Spinal cord (tissue), 10 donors: ENCODE data around the gene TMPRSS7. TPM values are rescaled to one million over a fixed set of nuclear protein-coding genes. Genes with fewer than 3 reads are reported as not detected.
A peak's percentile ranks its signal among the peaks of the same experiment; 100 is the strongest.

Source experiments
- DNase-seq, 6 donors: peaks; one replicate each; pipeline versions ENCODE4 v3.0.0 to v3.0.0-alpha.2; 2013 to 2015; ENCODE audit warnings: low spot score in 6 of 6, low read depth in 4 of 6
- H3K27ac ChIP-seq: one replicate; pipeline ENCODE4 v1.5.1; 2013; ENCODE audit warnings: low read depth, low read length, control low read depth
- H3K27me3 ChIP-seq: one replicate; pipeline ENCODE4 v1.6.1; 2013; ENCODE audit warnings: low read length; ENCODE audit not compliant: control insufficient read depth, insufficient read depth
- H3K36me3 ChIP-seq: one replicate; pipeline ENCODE4 v1.6.1; 2013; ENCODE audit warnings: low read length; ENCODE audit not compliant: control insufficient read depth, insufficient read depth
- H3K4me1 ChIP-seq: one replicate; pipeline ENCODE4 v1.6.1; 2013; ENCODE audit warnings: low read length; ENCODE audit not compliant: control insufficient read depth, insufficient read depth
- H3K4me3 ChIP-seq: one replicate; pipeline ENCODE4 v1.5.1; 2013; ENCODE audit warnings: low read depth, low read length, control low read depth
- H3K9me3 ChIP-seq: one replicate; pipeline ENCODE4 v1.6.1; 2013; ENCODE audit warnings: low read length; ENCODE audit not compliant: control insufficient read depth, insufficient read depth
- WGBS: methylation state at CpG from one replicate; pipeline ENCODE4 v1.1.5; 2013; ENCODE audit warnings: missing lambda C conversion rate; ENCODE audit not compliant: insufficient coverage; 5-methylcytosine and 5-hydroxymethylcytosine counted together
- polyA plus RNA-seq, 2 donors: library from polyadenylated mRNA; unstranded; fragments of 120-200 nt; gene quantifications; one replicate each; pipeline ENCODE4 v1.2.1, GENCODE V29; 2013; ENCODE audit not compliant: insufficient read length in 2 of 2
- total RNA-seq, 2 donors: library from RNA; depleted of rRNA in 1 of 2; stranded (reverse); fragments of 120-200 nt in 1 of 2; fragments of >200 nt in 1 of 2; gene quantifications; one replicate each; pipeline versions ENCODE4 v1.2.3 to v1.2.4, GENCODE V29; 2013 to 2014
- donor health status: healthy.

Gene TMPRSS7
- total and polyA plus RNA-seq, 4 donors = 0.30 to 0.69 (median 0.51) TPM

DNA sequence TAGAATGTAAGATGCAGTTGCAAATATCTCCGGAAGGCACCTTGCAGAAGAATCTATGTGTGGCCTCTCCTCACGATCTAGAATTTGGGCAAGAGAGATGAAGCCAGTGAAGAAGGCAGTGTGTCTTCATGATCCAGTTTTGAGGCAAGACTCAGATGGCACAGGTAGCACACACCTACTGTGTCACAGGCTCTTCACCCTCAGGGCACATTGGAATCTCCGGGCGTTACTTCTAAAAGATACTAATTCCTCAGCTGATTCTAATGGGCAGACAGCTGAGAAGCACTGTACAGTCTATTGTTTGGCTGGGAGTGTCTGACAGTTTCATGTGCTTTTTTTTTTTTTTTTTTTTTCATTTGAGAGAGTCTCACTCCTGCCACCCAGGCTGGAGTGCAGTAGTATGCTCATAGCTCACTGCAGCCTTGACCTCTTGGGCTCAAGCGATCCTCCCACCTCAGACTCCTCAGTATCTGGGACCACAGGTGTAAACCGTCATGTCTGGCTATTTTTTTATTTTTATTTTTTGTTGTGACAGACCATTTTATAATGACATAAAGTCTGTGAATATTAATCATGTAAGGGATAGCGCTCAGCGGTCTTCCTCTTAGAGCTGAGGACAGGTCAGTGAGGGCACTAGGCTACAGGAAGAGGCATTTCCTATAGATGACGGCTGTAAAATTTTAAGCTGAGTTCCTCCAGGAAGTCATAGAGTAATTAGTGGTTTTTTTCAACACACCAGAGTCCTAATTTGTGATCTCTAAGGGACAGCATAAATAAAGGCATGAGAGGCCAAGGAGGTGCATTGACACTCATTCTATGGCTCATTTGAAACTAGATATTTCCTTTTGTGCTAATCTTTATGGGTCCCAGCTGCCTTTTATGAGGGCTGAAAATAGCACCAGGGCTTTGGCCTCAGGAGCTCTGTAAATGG, 55.7 kb downstream of the TMPRSS7 start:
- 73% methylated on average over 3 of the region's 9 CpGs for WGBS
- Histone ChIP-seq H3K36me3 (no peaks in the 10 kb centered on the region), H3K27ac (no peak overlapping the region), H3K4me3 (no peak overlapping the region), H3K4me1 (peaks cover 14% of the 10 kb centered on the region), H3K9me3 (no peaks in the 10 kb centered on the region), H3K27me3 (peaks cover 15% of the 10 kb centered on the region)
- no peak for DNase-seq

- Histone ChIP-seq H3K27me3 (peaks cover 12% of the 10 kb centered on the region), H3K4me3 (no peak overlapping the region), H3K4me1 (peaks cover 9% of the 10 kb centered on the region), H3K36me3 (no peaks in the 10 kb centered on the region), H3K27ac (no peak overlapping the region), H3K9me3 (no peaks in the 10 kb centered on the region)
- DNase-seq = no peak
- WGBS = 79% methylated on average over 3 of the region's 6 CpGs
Observed at GRCh38 chr3:112090887-112091586, 56.5 kb downstream of the TMPRSS7 start.

DNA sequence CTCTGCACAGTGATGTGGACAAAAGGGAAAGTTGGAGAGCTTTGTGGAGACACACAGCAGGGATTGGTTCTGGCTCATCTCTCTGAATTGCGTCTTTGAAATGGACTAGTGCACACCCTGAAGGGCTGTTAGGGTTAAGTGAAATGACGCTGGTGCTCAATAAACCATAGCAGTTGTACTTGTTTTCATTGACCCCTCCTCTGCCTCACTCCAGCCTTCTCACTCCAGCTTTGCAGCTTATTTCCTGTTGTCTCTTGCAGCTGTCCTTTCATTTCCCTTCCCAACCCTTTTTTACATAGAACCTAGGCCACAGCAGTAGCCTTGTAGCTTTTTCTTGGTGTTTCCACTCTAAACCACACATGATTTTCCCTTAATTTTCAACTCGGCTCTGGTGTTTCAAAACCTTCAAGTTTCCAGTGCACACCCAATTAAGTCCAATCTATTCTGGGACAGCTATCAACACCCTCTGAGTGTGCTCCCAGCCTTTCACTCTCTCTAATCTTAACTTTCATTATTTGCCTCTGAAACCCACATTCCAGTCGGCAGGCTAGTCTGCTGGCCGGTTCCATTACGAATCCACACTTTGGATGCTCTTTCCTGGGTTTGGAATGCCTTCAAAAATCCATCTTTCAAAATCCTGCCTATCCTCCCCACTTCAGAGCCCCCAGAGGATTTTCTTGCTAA, 58.1 kb downstream of the TMPRSS7 start:
- H3K4me3 ChIP-seq = no peak overlapping the region
- no peaks in the 10 kb centered on the region for H3K27me3 ChIP-seq
- no peaks in the 10 kb centered on the region for H3K36me3 ChIP-seq
- no peaks in the 10 kb centered on the region for H3K9me3 ChIP-seq
- no peak for DNase-seq
- 31% methylated on average over 4 of the region's 6 CpGs for WGBS
- H3K27ac ChIP-seq = no peak overlapping the region
- H3K4me1 ChIP-seq = no peaks in the 10 kb centered on the region

DNA sequence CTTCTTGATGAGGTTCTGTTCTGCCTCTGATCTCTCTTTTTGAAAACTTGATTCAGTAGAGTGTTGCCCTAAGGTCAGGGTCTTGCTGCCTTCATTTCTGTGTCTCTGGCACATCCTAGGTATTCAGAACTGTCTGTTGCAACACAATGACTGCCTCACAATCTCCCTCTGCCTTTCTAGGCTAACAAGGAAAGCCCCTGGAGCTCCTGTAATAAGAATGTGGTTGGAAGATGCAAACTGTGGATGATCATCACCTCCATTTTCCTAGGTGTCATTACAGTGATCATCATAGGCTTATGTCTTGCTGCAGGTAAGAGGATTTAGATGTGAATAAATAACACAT, 58.6 kb downstream of the TMPRSS7 start:
- Histone ChIP-seq H3K36me3 (no peaks in the 10 kb centered on the region), H3K27ac (no peak overlapping the region), H3K9me3 (no peaks in the 10 kb centered on the region), H3K4me3 (no peak overlapping the region), H3K27me3 (no peaks in the 10 kb centered on the region), H3K4me1 (no peaks in the 10 kb centered on the region)
- DNase-seq = no peak

- H3K27ac ChIP-seq = no peak overlapping the region
- H3K4me1 ChIP-seq = no peaks in the 10 kb centered on the region
- no peaks in the 10 kb centered on the region for H3K9me3 ChIP-seq
- H3K36me3 ChIP-seq = no peaks in the 10 kb centered on the region
- H3K27me3 ChIP-seq = no peaks in the 10 kb centered on the region
- DNase-seq = no peak
- no CpG with 5 or more reads among the region's 2 CpGs for WGBS
- H3K4me3 ChIP-seq = no peak overlapping the region
Observed at GRCh38 chr3:112095731-112096130, 61.2 kb downstream of the TMPRSS7 start.

DNA sequence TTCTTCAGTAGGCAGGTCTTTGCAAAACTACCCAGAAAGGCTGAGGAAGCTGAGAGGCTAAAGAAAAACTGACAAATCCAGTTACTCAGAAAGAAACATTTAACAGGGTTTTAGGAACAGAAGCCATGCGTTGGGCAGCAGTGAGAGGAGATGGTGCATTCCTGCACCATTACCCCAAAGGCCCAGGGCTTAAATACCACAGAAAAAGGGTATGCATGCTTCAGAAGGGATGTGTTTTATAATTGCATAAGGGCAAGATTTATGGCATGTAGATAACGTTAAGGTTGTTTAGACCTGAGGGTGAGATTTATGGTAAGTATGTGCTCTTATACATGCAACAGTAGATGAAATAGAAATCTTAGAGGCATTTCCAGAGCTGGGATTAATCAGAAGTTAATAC, 61.6 kb downstream of the TMPRSS7 start:
- Histone ChIP-seq H3K9me3 (no peaks in the 10 kb centered on the region), H3K27me3 (no peaks in the 10 kb centered on the region), H3K36me3 (no peaks in the 10 kb centered on the region), H3K4me3 (no peak overlapping the region), H3K4me1 (no peaks in the 10 kb centered on the region), H3K27ac (no peak overlapping the region)
- no peak for DNase-seq
- 67% methylated on average over 1 of the region's 2 CpGs for WGBS

GRCh38 chr3:112097378-112097777, 62.8 kb downstream of the TMPRSS7 start:
- WGBS = 93% methylated on average over 3 of the region's 4 CpGs
- Histone ChIP-seq H3K36me3 (no peaks in the 10 kb centered on the region), H3K27me3 (no peaks in the 10 kb centered on the region), H3K27ac (no peak overlapping the region), H3K9me3 (no peaks in the 10 kb centered on the region), H3K4me1 (no peaks in the 10 kb centered on the region), H3K4me3 (no peak overlapping the region)
- DNase-seq = no peak

DNA sequence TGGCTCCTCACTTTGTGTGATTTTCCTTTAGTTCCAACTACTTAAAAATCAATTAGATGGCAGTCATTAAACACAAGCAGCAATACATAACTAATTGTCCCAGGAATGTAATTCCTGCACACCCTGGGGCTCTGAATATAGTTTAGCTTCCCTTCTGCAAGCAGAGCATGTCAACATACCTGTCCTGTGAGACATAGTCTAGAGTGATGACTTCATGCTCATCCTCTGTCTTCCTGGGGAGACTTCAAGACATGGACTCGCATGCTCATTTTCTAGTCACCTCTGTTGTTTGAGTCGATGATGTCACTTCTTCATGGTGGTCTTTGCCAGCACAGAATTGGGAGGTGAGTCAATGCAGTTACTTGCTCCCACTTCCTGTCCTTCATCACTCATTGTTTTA, 67.4 kb downstream of the TMPRSS7 start:
- WGBS = 80% methylated on average over 1 of the region's 2 CpGs
- DNase-seq = peak in 1 of 6 donors; percentile 84

GRCh38 chr3:112104774-112105173, 70.2 kb downstream of the TMPRSS7 start:
- Histone ChIP-seq H3K36me3 (no peaks in the 10 kb centered on the region), H3K27me3 (no peaks in the 10 kb centered on the region), H3K27ac (no peak overlapping the region), H3K9me3 (no peaks in the 10 kb centered on the region), H3K4me1 (no peaks in the 10 kb centered on the region), H3K4me3 (no peak overlapping the region)
- WGBS = no CpG with 5 or more reads among the region's 2 CpGs
- no peak for DNase-seq

More for the DNA sequence above, 67.4 kb downstream of the TMPRSS7 start:
- no peaks in the 10 kb centered on the region for H3K36me3 ChIP-seq
- H3K27ac ChIP-seq = no peak overlapping the region
- H3K4me1 ChIP-seq = no peaks in the 10 kb centered on the region
- H3K9me3 ChIP-seq = no peaks in the 10 kb centered on the region
- no peak overlapping the region for H3K4me3 ChIP-seq
- H3K27me3 ChIP-seq = no peaks in the 10 kb centered on the region
